ENCODE data around the gene ZFAND3. TPM values are rescaled to one million over a fixed set of nuclear protein-coding genes. Genes with fewer than 3 reads are reported as not detected.

The ZFAND3 gene
- total and polyA plus RNA-seq, 3 donors from 2014 or later, result 104 to 329 (median 109) TPM

- H3K4me3 ChIP-seq, result no peak overlapping the region
- intact Hi-C loops (cut with DNase I; ENCODE audit: low total_unique reads), result no loop called here
- no peak overlapping the region for H3K27ac ChIP-seq
- no peak for TF ChIP-seq CTCF (IDR thresholded peaks at IDR 0.05)
- no peak for TF ChIP-seq POLR2A (IDR thresholded peaks at IDR 0.05)
- no peaks in the 10 kb centered on the region for H3K36me3 ChIP-seq (ENCODE audit: low read depth, missing control alignments)
- 84 to 87% methylated on average over 2 of the region's 2 CpGs for WGBS, 2 donors
- no peak for DNase-seq
- H3K27me3 ChIP-seq, result no peaks in the 10 kb centered on the region
- H3K9me3 ChIP-seq, result no peaks in the 10 kb centered on the region
- H3K4me1 ChIP-seq, result no peaks in the 10 kb centered on the region
These were observed 261.4 kb downstream of the ZFAND3 start for GRCh38 chr6:38080889-38081288.

GRCh38 chr6:38085031-38085430, 265.5 kb downstream of the ZFAND3 start:
- intact Hi-C loops (cut with DNase I; ENCODE audit: low total_unique reads), result no loop called here
- Histone ChIP-seq H3K36me3 (ENCODE audit: low read depth, missing control alignments) (no peaks in the 10 kb centered on the region), H3K4me1 (no peaks in the 10 kb centered on the region), H3K9me3 (no peaks in the 10 kb centered on the region), H3K27me3 (no peaks in the 10 kb centered on the region), H3K4me3 (no peak overlapping the region), H3K27ac (no peak overlapping the region)
- DNase-seq, result no peak
- TF ChIP-seq POLR2A (IDR thresholded peaks at IDR 0.05) (no peak), CTCF (IDR thresholded peaks at IDR 0.05) (no peak)

- no peak for DNase-seq
- no peaks in the 10 kb centered on the region for H3K36me3 ChIP-seq (ENCODE audit: low read depth, missing control alignments)
- TF ChIP-seq CTCF (IDR thresholded peaks at IDR 0.05) (no peak), POLR2A (IDR thresholded peaks at IDR 0.05) (no peak)
- no peaks in the 10 kb centered on the region for H3K4me1 ChIP-seq
- H3K27me3 ChIP-seq, result no peaks in the 10 kb centered on the region
- intact Hi-C loops (cut with DNase I; ENCODE audit: low total_unique reads), result no loop called here
- WGBS, 2 donors, result 31 to 53% methylated on average over 2 of the region's 2 CpGs
- no peak overlapping the region for H3K4me3 ChIP-seq
- no peak overlapping the region for H3K27ac ChIP-seq
- H3K9me3 ChIP-seq, result no peaks in the 10 kb centered on the region
These were observed 266.8 kb downstream of the ZFAND3 start for GRCh38 chr6:38086346-38086745.

GRCh38 chr6:38088010-38088409, 268.5 kb downstream of the ZFAND3 start:
- intact Hi-C loops (cut with DNase I; ENCODE audit: low total_unique reads), result no loop called here

More at GRCh38 chr6:38088010-38088409, 268.5 kb downstream of the ZFAND3 start:
- WGBS, 2 donors, result 52 to 78% methylated on average over 2 of the region's 2 CpGs
- Histone ChIP-seq H3K4me3 (no peak overlapping the region), H3K36me3 (ENCODE audit: low read depth, missing control alignments) (no peaks in the 10 kb centered on the region), H3K9me3 (no peaks in the 10 kb centered on the region), H3K4me1 (peaks cover 4% of the 10 kb centered on the region), H3K27me3 (no peaks in the 10 kb centered on the region), H3K27ac (no peak overlapping the region)
- DNase-seq, result no peak
- TF ChIP-seq POLR2A (IDR thresholded peaks at IDR 0.05), result no peak
- no peak for TF ChIP-seq CTCF (IDR thresholded peaks at IDR 0.05)

Measured in testis (tissue), 3 donors.